Activated CD4-positive, alpha-beta T cell treated with anti-CD3 and anti-CD28 coated beads, Interleukin-2, amount 50 U/mL, for 48 hours (primary cell): ENCODE results near the gene NOC2L.

Experiments used
- DNase-seq, 2 experiments: peaks; one replicate each; pipeline ENCODE4 v3.0.0-alpha.2; 2020

The NOC2L gene

DNA sequence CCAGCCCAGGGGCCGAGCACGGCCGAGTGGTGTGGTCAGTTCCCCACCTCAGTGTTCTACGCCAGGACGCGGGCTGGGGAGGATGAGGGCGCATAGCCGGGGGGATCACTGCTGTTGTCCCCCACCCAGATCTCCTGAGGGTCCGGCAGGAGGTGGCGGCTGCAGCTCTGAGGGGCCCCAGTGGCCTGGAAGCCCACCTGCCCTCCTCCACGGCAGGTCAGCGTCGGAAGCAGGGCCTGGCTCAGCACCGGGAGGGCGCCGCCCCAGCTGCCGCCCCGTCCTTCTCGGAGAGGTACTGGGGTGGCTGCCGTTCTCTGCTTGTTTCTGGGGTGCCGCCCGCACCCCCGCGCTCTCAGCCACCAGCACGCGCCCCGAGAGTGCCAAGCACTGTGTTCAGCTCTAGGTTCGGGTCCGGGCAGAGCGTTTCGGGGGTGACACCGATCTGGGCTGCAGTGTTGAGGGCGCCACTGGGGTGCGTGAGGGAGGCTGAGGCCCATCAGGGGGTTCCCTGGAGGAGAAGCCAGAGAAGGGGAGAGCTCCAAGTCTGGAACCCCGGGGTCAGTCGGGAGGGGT is 18.0 kb downstream of the NOC2L start:
- DNase-seq = no peak

DNA sequence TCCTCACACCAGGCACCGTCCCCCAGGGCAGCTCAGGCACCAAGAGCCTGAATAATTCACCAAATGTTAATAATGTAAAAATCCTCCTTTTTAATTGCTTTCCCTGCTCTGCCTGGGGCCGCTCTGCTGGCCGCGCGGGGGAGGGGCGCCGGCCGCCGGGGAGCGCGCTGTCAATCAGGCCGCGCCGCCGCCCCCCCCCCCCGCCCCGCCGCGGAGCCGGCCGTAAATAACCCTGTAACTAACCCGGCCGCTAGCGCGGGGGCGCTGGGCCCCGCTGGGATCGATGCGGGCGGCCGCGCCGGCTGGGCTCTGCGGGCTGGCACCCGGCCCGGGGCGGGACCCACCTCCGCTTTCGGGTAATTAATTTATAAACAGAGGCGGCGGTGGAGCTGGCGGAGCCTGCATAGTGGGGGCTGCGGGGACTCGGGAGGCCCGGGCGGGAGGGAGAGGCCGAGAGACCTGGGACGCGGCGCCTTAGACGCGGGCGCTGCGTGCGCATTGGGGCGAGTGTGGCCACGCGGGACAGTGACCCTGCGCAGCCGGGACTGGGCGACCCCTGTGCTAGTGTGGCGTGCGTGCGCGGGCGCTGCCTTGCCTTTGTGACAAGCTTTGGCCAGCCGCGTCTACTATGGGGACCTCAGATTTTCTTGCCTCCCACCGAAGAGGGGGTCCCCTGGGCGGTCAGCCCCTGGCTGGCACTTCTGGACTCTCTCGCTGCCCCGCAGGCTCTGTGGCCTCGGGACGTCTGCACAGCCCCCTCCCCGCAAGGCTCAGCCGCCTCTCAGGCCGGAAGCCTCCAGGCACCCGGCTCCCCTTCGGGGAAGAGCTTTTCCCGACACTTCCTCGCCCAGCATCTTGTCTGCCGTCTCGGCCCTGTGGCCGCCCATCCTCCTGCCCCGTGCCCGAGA is 18.7 kb downstream of the NOC2L start:
- peak in 1 of 2 experiments; percentile 34 for DNase-seq

- no peak for DNase-seq
Observed at GRCh38 chr1:939511-940106, 19.4 kb downstream of the NOC2L start.

GRCh38 chr1:938711-939489 is 20.2 kb downstream of the NOC2L start:
- DNase-seq = no peak

GRCh38 chr1:938088-938683 is 20.9 kb downstream of the NOC2L start:
- DNase-seq = peak in 1 of 2 experiments; percentile 43

- DNase-seq = no peak
Observed at GRCh38 chr1:937521-937920, 21.5 kb downstream of the NOC2L start.

DNA sequence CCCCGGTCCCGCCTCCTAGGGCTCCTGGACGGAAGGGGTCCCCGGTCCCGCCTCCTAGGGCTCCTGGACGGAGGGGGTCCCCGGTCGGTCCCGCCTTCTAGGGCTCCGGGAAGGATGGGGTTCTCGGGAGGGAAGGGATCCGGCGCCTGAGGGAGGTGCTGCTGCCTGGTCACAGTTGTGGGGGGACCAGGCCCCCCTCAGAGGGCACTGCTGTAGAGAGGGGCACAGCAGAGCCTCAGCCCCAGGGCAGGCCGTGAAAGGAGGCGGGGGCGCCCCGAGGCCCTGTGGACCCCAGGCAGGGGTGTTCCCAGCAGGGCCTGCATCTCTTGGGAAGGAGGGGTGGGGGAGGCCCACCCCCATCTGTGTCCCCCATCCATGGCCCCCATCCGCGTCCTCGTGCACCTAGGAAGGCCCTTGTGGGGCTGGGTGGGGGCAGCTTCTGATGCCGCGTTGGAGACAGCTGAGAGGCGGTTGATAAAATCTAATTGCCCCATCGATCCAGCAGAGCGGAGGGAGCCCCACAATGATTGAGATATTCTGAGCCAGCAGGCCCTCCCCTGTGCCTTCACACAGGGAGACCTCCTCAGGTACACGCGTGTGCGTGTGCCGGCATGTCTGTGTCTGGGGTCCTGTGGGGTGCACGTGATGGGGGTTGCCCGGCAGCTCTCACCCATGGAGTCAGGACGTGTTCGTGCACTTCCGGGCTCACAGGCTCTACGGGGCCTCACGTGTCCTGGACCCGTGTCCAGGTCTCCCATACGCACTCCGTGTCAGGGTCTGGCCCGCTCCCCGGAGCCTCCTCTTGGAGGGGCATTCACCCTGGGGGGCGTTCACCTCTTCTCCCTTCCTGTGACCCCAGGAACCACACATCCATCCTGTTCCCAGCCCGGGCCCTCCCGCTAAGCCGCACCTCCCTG is 22.4 kb downstream of the NOC2L start:
- DNase-seq = no peak

DNA sequence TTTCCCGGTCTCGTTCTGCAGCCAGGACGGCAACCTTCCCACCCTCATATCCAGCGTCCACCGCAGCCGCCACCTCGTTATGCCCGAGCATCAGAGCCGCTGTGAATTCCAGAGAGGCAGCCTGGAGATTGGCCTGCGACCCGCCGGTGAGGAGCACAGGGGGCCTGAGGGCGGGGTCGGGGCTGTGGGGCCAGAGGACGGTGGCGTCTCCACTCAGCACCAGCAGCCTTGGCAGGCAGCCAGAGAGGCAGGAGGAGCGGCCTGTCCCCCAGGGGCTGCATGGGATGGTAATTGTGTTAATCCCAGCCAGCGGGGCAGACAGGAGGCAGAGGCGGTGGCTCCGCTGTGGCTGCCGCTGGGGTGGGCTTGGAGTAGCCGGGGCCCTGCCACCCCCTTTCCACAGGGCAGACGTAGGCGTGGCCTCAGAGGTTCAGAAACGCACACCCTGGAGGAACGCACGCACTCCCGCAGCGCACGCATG is 23.3 kb downstream of the NOC2L start:
- no peak for DNase-seq

DNA sequence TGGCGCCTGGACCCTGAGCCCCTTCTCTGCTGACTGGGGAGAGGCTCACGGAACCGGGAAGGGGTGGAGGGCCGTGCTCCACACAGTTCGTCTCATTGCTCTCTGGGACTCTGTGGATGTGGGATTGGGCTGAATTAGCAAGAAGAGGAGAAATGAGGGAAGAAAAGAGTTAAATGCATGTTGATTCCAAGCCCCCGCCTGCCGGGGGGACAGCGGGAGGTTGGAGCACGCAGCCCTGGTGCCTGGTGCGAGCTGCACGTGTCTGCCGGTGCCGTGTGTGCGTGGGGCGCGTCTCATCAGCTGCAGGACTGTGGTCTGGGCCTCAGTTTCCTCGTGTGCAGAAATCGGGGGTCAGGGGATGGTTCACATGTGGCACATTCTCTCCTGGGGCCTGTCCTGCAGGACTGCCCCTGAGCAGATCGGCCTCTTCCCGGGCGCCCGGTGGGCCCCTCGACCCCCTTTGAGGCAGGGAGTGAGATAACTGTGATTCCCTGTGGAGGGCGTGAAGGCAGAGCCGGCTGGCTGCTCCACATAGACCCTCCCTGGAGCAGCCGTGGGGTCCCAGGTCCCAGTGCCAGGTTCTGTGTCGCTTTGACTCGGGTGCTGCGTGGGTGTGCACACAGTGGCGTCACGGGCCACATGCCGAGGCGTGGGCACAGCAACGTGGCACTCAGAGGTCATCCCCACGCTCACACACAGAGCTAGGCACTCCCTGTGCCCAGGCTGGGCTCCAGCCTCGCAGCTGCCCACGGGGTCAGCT is 23.9 kb downstream of the NOC2L start:
- no peak for DNase-seq

GRCh38 chr1:933603-933940 is 25.5 kb downstream of the NOC2L start:
- no peak for DNase-seq

GRCh38 chr1:932776-933602 is 26.1 kb downstream of the NOC2L start:
- DNase-seq = no peak

DNA sequence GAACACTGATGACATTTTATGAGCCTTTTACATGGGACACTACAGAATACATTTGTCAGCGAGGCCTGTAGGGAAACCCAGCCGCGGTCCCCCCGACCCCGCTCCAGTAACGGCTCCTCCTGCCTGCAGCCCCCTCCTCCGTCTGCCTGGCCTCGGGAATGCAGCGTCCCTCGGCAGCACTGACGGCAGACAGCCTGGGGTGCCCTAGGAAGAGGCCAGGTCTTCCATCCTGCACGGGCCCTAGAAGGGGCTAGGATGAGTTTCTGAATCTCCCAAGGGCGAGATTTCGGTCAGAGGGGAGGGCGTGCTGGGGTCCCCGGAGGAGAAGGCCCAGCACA is 26.9 kb downstream of the NOC2L start:
- no peak for DNase-seq

DNA sequence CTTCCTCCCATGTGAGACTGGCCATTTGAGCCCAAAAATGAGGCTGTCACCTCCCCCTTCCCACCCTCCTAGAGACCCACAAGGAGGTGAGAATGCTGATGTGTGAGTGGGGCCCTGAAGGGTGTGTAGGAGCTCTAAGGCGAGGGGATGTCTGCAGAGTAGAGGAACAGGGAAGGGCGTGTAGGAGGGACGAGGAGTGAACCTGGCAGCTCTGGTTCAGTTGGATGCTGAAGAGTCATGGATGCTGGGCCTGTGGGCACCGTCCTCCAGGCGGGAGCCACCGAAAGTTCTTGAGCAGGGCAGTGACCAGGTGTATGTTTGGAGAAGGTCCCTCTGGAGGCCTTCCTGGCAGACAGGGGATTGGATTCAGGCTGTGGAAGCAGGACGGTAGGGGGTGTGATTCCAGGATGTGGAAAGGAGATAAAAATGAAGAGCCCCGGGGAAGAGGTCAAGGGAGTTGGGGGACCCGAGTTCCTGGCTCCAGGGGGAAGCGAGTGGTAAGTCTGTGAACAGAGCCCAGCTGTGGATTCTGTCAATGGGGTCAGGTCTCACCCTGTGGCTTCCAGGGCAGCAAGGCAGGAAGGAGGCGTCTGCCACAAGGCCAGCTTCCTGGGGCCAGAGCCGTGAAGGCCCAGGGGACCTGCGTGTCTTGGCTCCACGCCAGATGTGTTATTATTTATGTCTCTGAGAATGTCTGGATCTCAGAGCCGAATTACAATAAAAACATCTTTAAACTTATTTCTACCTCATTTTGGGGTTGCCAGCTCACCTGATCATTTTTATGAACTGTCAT is 27.5 kb downstream of the NOC2L start:
- no peak for DNase-seq

- DNase-seq = no peak
Observed at GRCh38 chr1:930633-931138, 28.4 kb downstream of the NOC2L start.

DNA sequence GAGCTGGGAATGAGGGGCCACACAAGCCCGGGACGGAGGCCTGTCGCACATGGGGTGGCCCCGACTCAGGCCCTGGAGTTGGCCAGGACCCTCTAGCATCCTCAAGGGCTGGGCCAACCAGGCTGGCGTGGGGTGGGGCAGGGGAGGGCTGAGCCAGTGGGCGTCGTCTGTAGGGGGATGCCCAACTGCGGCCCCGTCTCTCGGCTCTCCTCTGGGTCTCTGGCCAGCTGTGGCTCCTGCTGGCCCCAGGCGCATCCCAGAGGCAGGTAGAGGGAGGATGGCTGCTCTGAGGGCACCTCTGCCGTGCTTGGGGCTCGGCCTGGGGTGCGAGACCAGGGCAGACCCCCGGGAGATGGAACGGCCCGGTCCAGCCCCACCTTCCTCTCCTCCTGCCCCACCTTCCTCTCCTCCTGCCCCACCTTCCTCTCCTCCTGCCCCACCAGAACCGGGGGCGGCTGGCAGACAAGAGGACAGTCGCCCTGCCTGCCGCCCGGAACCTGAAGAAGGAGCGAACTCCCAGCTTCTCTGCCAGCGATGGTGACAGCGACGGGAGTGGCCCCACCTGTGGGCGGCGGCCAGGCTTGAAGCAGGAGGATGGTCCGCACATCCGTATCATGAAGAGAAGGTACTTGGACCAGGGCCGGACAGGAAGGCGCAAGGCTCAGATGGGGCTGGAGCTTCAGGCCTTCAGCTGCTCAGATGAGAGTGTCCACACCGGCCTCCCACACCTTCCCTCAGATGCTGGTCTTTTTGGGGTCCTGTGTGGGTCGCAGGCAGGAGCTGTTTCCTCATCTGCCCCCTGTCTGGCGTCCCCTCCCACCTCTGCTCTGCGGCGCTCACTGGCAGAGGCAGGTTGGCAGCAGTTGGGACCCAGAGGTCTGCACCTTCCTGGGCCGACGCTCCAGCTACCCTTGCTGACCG is 29.1 kb downstream of the NOC2L start:
- no peak for DNase-seq

GRCh38 chr1:928825-929661 is 30.0 kb downstream of the NOC2L start:
- no peak for DNase-seq

DNA sequence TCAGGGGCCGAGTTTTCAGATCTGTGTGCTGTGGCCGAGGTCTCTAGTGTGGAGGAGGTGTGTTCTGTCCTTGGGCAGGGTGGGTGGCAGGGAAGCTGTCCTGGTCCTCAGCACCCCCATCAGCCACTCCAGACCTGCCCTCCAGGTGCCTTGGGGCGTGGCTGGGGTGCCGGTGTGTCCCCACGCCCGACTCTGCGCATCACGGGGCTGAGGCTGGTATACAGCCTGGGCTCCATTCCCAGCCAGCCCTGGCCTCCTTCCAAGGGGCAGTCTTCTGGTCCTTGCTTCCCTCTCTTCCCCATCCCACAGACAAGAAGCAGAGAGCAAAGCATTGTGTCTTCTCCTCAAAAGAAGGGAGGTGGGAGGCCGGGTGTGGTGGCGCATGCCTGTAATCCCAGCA is 31.3 kb downstream of the NOC2L start:
- DNase-seq = no peak
